GM21423 (cell line): ENCODE data around the gene SEMA4D.

Experiments used
- ATAC-seq: cut with Tn5 transposase; IDR thresholded peaks from one replicate; pipeline ENCODE4 v1.9.1; 2021; ENCODE audit warnings: mild to moderate bottlenecking, moderate library complexity; ENCODE audit not compliant: unreplicated experiment

The SEMA4D gene

DNA sequence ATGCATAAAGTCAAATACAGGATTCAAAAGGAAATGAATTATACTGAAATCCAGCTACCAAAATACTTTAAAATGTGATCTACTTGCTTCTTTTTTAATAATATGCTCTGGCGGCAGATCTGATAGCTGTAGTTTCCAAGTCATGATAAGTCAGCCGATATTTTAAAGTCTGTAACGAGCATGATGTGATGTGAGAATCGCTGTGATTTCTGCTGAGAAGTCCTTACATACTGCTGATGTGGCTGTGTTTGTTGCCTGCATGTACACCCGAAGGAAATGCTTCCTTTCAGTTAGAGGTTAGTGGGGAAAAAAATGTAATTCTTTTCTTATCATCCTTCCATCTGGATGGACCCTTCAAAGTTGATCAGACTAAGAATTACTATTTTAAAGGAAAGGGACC is 4.8 kb upstream of the SEMA4D start:
- ATAC-seq = no peak

DNA sequence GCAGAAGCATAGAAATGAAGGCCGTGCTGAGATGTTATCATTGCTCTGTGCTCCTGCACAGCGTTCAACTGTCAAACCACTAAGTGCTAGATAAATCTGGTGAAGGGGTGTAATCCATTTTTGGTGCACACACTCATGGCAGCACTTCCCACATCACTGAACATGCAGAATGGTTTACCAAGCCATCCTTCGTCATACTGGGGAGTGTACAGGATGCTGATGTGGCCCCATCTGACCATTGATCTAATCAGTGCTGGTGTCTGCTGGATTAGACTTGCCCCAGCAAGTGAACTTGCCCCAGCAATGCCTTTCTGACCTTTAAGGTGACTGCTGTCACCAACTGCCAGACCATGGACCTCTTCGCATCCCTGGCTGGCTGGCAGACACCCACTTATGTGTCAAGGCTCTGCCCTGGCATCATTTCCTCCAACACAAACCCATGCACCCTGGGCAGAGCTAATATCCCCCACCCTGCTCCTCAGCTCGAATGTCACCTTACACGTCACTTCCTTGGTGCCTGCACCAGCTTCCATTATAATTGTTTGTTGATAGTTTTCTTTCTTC is 4.2 kb upstream of the SEMA4D start:
- no peak for ATAC-seq

DNA sequence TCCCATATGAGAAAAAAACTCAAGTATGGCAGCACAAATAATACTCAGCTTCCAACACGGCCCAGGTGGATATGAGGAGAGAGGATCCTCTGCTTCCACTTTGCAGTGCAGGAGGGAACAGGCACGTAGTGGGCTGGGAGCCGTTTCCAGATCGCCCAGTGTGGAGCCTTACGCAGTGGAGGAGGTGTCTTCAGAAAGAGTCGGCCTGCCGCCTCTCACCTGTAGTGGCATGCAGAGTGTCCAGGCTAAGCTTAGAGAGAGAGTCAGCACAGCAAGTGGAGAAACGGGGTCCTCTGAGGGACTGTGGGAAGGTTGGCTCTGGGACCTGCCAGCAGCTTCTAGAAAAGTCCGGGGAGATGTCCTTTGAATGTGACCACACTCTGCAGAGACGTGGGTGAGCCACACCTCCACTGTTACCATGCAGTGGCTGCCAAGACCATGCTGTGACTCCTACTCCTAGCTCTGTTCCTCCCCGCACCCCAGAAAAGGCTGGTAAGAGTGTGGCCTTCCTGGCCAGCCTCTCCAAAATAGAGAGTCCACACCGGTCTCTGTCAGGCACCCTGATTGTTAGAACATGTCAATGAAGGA is 3.5 kb upstream of the SEMA4D start:
- ATAC-seq = no peak

DNA sequence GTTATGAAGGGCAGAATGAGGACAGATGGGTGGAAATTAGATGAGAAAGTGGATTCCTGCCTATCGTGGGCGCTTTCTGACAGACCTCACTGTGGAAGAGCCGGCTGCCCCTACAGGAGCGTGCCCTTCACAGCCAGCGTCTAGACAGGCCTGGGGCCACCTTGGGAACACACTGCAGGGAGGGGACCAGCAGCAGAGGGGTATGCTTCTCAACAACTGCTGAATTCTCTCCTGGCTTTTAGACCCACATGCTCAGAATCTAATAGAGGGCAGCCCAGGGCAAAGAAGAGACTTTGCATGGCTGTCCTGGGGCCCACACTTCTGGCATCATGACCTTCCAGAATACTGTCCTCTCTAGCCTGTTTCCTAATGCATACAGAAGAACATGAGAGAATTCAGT is 2.1 kb upstream of the SEMA4D start:
- ATAC-seq = no peak

DNA sequence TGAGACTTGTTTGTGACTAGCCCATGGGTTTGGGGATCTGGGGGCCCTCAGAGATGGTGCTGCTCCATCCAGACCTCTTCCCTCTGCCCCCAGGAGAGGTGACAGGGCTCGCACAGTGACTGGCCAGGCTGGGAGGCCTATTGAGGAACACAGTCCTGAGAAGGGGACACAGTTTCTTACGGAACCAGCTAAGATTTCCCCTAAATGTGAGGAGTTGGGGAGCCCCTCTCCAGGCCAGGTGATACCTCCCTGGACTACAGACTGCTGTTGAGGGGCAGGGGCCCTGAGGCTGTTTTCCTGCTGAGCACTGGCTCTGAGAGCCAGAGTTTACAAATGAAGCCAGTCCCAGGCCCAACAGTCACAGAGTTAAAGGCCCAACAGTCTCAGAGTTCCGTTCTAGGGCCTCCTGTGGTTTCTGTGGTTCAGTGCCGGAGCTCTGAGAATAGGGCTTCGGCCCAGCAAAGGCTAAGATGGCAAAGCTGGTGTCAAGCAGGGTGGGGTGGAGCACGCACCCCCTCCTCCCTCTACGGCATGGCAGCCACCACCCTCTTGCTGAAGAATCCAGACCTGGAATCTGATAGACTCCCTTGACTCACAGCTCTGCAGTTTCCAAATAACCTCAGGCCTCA is 1.1 kb upstream of the SEMA4D start:
- peak; percentile 50 for ATAC-seq

DNA sequence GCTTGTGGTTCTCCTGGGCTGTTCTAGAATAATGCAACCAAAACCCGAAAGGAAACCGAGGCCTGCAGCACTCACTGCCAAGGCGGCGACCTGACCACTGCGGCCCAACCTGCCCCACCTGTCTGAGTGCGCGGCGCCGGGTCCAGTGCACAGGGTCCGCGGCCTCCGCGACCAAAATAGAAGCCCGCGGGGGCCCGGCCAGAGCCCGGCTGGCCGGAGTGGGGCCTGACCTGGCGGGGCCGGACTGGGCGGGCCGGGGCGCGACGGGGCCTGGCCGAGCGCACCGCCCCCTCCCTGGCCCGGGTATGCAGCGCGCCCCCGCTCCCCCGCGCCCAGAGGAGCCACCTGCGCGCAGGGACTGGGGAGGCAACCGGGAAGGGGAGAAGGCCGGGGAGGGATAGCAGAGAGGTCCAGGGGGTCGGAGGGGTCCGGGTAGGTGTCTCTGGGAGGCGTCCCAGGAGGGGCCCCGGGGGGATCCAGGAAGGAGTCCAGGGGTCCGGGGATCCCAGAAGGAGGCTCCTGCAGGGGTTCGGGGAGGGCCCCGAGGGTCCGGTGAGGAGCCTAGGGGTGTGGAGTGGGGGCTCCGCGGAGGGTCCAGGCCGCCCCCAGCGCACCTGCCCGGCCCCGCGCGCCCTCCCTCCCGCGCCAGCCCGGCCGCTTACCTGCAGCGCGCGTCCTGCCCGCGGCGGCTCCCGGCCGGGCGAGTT is 503 bp downstream of the SEMA4D start:
- peak; percentile 30 for ATAC-seq

DNA sequence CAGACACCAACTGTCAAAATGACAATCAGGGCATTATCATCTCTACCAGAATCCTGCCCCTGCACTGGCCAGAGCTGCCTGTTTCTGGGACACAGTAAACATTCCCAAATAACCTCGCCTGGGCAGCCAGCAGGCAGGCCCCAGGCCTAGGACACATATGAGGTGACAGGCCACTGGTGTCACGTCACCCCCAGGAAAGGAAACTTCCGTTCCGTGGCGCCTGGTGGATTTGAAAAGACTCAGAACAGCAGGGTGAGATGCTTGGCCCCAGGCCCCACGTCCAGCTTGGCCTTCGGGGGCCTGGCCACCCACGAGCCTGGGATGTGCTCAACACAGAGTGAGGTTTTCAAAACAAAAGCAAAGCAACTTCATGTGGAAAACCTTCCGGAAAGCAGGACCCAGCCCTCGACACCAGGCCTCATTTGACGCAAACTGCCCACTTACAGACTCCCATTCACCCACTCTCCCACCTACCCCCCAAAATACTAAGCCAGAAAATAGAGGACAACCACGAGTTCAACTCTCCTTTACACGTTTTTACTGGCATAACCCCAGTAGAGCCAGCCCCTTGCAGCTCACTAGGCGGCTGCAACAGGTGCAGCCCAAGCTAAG is 1.2 kb downstream of the SEMA4D start:
- ATAC-seq = no peak

DNA sequence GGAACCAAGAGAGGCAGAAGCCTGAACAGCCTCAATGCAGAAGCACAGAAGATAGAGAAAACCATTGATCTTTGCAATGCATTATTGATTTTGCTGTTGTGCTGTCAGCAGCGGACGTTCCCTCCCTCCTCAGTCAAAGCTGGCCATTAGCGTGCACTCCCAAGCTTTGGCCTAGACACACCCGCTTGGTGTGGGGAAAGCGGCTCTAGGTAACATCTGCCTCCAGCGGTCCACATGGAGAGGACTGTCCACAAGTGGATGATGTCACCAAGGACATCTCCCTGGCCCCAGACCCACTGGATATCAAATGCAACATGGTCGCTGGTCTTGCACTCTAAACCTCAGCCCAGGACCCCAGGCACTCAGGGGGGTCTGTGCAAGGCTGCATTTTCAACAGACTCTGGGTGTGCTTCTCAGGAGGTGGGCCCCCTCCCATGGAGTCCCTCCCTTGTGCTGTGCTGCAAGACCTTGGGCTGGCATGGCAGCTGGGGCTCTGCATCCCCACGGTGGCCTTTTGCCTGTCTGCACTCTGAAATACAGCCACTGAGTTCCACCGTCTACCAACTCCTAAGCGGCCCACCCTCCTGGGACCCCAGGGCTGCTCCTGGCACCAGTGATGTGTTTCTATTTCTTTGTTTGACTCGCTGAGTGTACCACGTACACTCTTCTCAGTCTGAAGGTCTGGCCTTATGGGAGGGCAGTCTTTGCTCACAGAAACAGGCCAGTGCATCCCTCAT is 1.9 kb downstream of the SEMA4D start:
- ATAC-seq = no peak

DNA sequence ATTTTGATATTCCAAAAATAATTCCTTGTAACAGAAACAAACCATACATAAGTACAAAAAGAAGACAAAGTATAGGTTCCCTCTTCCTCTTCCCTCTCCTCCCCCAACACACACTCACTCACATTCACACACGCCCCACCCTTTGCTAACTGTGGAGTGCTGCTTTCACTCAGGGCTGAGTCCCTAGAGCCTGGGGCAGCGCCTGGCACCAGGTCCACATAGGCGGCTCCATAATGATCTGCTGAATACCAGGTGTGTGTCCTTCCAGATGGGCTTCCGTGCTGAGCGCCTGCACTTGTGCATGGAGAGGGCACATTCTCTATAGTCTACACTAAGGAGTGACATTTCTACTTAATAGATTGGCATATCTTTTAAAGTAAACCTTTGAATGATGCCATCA is 3.7 kb downstream of the SEMA4D start:
- no peak for ATAC-seq

DNA sequence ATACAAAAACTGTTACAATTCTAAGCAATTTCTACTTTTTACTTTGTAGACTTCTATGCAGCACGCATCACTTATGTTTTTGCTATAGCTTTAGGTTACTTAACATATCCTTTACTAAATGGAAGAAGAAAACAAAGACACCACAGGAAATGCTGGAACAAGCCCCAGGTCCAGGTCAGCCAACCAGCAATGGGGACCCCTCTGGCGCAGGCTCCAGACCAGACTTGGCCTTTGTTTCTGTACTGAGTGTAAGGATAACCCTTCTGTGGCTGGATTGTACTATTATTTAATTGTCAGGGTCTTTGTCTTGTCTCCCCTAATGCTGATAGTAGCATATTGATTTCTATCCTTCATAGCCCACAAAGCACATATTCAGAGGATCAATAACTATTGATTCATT is 4.2 kb downstream of the SEMA4D start:
- no peak for ATAC-seq

DNA sequence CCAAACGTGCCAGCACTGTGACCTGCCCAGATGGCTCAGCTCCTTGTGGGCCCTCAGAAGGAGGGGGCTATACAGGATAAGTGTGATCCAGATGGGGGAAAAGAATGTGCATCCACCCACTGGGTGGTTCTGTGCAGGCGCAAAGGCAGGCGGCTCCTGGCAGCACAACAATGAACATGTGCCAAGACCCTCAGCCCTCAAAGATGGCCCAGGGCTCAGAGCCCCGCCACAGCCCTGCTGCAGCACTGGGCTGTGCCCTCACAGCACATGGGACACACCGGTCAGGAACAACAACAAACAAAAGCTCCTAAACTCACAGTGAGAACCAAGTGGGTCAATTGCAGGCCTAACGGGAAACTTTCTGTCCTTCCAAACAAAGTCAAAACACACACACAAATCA is 4.7 kb downstream of the SEMA4D start:
- ATAC-seq = no peak

DNA sequence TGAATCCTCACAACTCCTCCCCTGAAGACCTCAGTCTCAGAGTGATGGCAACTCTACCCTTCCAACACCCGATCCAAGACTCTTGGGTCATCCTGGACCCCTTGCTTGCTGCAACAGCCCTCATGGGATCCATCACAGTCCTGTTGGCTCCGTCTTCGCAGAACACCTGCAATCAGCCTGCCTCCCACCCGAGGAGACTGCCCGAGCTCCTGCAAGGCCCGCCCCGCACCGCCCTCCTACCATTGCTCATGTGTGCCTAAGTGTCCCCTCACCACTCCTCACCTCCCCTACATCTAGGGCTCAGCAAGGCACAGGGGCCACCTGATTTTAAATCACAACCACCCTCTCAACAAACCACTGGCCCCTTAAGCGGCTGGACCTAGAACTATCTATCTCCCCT is 5.3 kb downstream of the SEMA4D start:
- ATAC-seq = no peak

DNA sequence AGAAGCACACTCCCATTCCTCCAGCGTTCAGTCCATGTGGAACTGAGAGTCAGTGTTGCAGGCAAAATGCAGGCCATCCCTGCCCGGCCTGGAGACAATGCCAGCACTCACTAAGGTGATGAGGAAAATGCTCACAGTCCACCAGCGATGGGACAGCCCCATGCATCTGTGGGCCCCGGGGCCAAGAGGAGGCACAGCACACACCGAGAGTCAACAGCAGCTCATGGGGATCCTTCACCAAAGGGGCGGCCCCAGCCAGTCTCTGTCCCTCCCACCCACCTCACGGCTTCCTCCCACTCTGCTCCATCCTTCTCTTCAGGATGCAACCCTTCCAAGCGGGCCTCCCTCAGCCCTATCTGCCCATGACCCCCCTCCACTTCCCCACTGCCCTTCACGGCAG is 6.2 kb downstream of the SEMA4D start:
- ATAC-seq = no peak

DNA sequence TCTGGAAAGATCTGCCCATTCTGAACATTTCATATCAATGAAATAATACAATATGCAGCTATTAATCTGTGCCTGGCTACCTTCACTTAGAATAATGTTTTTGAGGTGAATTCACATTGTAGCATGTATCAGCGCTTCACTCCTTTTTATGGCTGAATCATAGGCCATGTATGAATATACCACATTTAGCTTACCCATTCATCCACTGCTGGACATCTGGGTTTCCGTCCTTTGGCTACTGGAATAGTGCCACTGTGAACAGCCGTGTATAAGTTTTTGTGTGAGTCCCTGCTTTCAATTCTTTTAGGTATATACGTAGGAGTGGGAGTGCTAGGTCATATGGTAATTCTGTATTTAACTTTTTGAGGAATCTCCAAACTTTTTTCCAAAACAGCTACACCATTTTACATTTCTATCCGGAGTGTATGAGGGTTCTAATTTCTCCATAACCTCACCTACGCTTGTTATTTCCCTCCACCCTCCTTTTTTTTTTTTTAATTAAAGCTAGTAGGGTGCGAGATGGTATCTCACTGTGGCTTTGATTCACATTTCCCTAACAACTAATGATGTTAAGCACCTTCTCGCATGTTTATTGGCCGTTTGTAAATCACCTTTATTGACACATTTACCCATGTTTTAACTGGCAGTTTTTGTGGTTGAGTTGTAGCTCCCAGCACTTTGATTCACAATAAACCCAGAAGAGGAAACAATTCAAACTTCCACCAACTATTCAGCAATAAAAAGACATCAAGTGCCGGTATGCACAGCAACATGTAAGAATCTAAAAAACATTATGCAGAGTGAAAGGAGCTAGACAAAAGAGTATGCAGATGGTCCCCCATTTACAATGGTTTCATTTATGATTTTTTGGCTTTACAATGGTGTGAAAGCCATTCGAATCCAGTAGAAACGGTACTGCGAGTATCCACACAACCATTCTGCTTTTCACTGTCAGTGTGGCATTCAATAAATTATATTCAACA is 8.1 kb downstream of the SEMA4D start:
- ATAC-seq = no peak

DNA sequence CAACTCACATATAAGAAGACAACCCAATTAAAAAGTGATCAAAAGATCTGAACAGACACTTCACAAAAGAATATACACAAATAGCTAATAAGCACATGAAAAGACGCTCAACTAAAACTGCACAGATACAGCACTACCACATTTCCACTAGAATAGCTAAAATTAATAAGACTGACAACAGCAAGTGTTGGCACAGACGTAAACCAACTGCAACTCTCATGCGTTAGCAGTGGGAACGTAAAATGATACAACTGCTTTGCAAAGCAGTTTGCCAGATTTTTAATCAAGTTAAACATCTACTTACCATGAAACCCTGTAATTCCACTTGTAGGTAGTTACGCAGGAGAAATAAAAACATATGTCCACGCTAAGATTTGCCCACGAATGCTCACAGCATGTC is 9.0 kb downstream of the SEMA4D start:
- no peak for ATAC-seq

DNA sequence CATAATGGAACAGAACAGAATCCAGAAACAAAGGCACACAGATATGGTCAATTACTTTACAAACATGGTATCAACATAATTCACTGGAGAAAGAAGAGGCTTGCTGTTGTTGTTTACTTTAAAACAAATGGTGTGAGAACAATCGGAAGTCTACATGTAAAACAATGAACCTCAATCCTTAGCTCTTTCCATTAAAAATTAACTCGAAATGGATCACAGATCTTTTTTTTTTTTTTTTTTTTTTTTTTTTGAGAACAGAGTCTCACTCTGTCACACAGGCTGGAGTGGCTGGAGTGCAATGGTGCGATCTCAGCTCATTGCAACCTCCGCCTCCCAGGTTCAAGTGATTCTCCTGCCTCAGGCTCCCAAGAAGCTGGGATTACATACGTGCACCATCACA is 9.8 kb downstream of the SEMA4D start:
- no peak for ATAC-seq

DNA sequence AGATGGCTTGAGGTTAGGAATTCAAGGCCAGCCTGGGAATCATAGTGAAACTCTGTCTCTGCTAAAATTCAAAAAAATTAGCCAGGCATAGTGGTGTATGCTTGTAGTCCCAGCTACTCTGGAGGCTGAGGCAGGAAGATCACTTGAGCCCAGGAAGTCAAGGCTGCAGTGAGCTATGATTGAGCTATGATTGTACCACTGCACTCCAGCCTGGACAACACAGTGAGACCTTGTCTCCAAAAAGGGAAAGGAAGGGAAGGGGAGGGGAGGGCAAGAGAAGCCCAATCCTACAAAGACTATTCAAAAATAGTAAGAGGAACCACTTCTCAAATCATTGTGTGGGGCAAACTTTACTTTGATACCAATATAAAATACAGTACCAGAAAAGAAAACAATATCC is 11.2 kb downstream of the SEMA4D start:
- no peak for ATAC-seq

DNA sequence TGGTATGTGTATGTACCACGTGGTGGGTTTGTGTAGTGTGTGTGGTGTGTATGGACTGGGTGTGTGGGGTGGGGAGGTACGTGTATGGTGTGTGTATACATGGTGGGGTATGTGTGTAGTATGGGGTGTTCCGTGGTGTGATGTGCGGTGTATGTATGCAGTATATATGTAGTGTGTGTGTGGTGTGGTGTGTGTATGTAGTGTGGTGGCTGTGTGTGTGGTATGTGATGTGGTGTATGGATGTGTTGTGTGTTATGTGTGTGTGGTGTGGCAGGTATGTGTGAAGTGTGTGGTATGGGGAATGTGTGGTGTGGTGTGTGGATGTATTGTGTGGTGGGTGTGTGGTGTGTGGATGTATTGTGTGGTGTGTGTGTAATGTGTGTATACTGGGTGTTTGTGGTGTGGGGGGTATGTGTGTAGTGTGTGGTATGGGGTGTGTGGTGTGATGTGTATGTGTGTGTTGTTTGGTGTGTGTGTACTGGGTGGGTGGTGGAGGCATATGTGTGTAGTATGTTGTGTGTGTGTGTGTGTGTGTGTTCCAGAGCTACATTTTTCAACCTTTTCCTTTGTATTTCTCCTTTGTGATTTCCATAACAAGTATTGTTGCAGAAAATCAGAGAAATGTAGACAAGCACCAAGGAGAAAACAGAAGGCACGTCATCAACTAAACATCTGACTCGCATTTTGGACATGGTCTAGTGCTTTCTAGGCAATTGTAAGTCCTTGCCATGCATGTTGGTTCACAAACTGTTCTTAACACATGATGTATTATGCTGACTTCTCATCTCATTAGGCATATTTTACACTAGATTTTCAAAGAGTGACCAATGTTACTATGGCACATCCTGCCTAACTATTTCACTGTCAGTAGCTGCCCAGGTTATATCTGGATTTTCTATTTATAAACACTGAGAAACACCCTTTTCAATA is 13.2 kb downstream of the SEMA4D start:
- ATAC-seq = no peak
